K562 (cell line): ENCODE results near the gene C1orf56. TPM values are rescaled to one million over a fixed set of nuclear protein-coding genes. Genes with fewer than 3 reads are reported as not detected.

Experiments used
- CEBPZ ChIP-seq: fragments of 150-350 bp; IDR thresholded peaks from 2 replicates; pipeline ENCODE4 v1.6.1; 2014; ENCODE audit warnings: low read depth, mild to moderate bottlenecking, low read length, borderline replicate concordance
- HNRNPH1 ChIP-seq: fragments of 200-400 bp; formaldehyde crosslinking; optimal IDR thresholded peaks from 2 replicates; pipeline ENCODE3; 2017; ENCODE audit warnings: low read depth, mild to moderate bottlenecking, low read length, moderate library complexity
- KLF1 ChIP-seq: fragments of 450-650 bp; IDR thresholded peaks from 2 replicates; pipeline ENCODE4 v1.6.1; 2016; ENCODE audit warnings: missing genetic modification characterization, missing compliant biosample characterization
- MLLT1 ChIP-seq, 2 experiments: fragments of 450-650 bp; IDR thresholded peaks; 2 replicates each; pipeline ENCODE4 v1.6.1; 2016
- MNT ChIP-seq, 2 experiments: fragments of 450-650 bp; conservative IDR thresholded peaks; 2 replicates each; pipeline ENCODE4 v1.6.1; 2017; ENCODE audit warnings: mild to moderate bottlenecking in 2 of 2, moderate library complexity in 2 of 2
- MTA1 ChIP-seq: fragments of 450-650 bp; IDR thresholded peaks from 2 replicates; pipeline ENCODE4 v1.6.1; 2017; ENCODE audit warnings: borderline replicate concordance
- NONO ChIP-seq, 2 experiments: fragments of 200-400 bp in 1 of 2; fragments of 450-650 bp in 1 of 2; formaldehyde crosslinking in 1 of 2; IDR thresholded peaks; 2 replicates each; pipeline ENCODE4 v1.6.1; 2017; ENCODE audit warnings: low read depth in 2 of 2, mild to moderate bottlenecking in 2 of 2, moderate library complexity in 2 of 2, low read length in 1 of 2
- NR2C2 ChIP-seq, 2 experiments: fragments of 200-800 bp in 1 of 2; sonication (Bioruptor generic) in 1 of 2; sonication (generic) in 1 of 2; formaldehyde crosslinking in 1 of 2; IDR thresholded peaks; 2 replicates each; pipeline versions ENCODE4 v1.6.1 to v1.8.0; 2016 to 2022; ENCODE audit warnings: mild to moderate bottlenecking in 1 of 2, missing compliant biosample characterization in 1 of 2, missing genetic modification characterization in 1 of 2, missing genetic modification reagents in 1 of 2
- NRF1 ChIP-seq, 2 experiments: fragments of 450-650 bp; IDR thresholded peaks in 1 of 2; conservative IDR thresholded peaks in 1 of 2; 2 replicates each; pipeline ENCODE4 v1.6.1; 2014; ENCODE audit warnings: mild to moderate bottlenecking in 2 of 2
- PRMT5 ChIP-seq: sonication (generic); formaldehyde crosslinking; IDR thresholded peaks from 2 replicates; pipeline ENCODE4 v1.5.0; 2020; ENCODE audit warnings: missing genetic modification reagents
- PURB ChIP-seq: sonication (generic); formaldehyde crosslinking; IDR thresholded peaks from 2 replicates; pipeline ENCODE4 v1.9.0; 2021; ENCODE audit warnings: low read depth, mild to moderate bottlenecking, missing genetic modification reagents
- ZBTB49 ChIP-seq: sonication (generic); formaldehyde crosslinking; IDR thresholded peaks from 2 replicates; pipeline ENCODE4 v1.8.0; 2022; ENCODE audit warnings: missing genetic modification reagents, mild to moderate bottlenecking, borderline replicate concordance
- ZNF324 ChIP-seq: fragments of 250-450 bp; sonication (Bioruptor Pico); IDR thresholded peaks from 2 replicates; pipeline ENCODE4 v1.4.0; 2020; ENCODE audit warnings: mild to moderate bottlenecking
- ZSCAN29 ChIP-seq: fragments of 450-650 bp; IDR thresholded peaks from 2 replicates; pipeline ENCODE4 v1.6.1; 2017
- polyA plus RNA-seq, 8 experiments: library from polyadenylated mRNA; depleted of rRNA in 4 of 8; stranded (reverse) in 5 of 8; unstranded in 3 of 8; fragments of >200 nt; fragmentation: Nextera tagmentation in 2 of 8; fragmentation: Illumina TruSeq in 1 of 8; extraction: Ambion mirVana in 2 of 8; extraction: Trizol in 1 of 8; gene quantifications; 2 replicates each; pipeline versions ENCODE4 v1.2.1 to v1.2.3, GENCODE V29; 2011 to 2014; ENCODE audit warnings: inconsistent platforms in 1 of 8, missing spikeins in 1 of 8
- total RNA-seq, 7 experiments: library from RNA; depleted of rRNA in 6 of 7; stranded (reverse); fragments of >200 nt in 6 of 7; fragmentation: Illumina TruSeq in 2 of 7; extraction: Trizol in 2 of 7; gene quantifications; 2 replicates each; pipeline versions ENCODE4 v1.2.1 to v1.2.3, GENCODE V29; 2011 to 2021; ENCODE audit warnings: low replicate concordance in 1 of 7

C1orf56 gene
- total and polyA plus RNA-seq, 9 of the 15 experiments (the other 6 are each of a cell fraction or from before 2014, with no cell fraction given) = 0.18 to 15.7 (median 1.1) TPM

GRCh38 chr1:151062741-151063371 lies 15.3 kb downstream of the C1orf56 start (continued):
- TF ChIP-seq CEBPZ (no peak), MLLT1 (IDR thresholded peaks at IDR 0.05) (no peak), NRF1 (conservative IDR thresholded peaks at IDR 0.05 in 1 of 2, IDR thresholded peaks at IDR 0.05 in 1 of 2) (0 out of 4 replicates have a peak, but pooled peaks of 1 of the 2 experiments have one; percentile 15), NR2C2 (CRISPR knock-in tag; IDR thresholded peaks at IDR 0.05) (no peak), NR2C2 (tag; IDR thresholded peaks at IDR 0.05) (peak; percentile 83), ZBTB49 (CRISPR knock-in tag) (no peak), NONO (IDR thresholded peaks at IDR 0.05; ENCODE audit: low read depth in 2 of 2, low read length in 1 of 2) (no peak), ZNF324 (no peak), MNT (conservative IDR thresholded peaks at IDR 0.05) (peak in 1 of 2 experiments; percentile 48; a peak in 2 of 4 replicates), PRMT5 (CRISPR knock-in tag) (no peak), MTA1 (peak; percentile 11; the same call in 1 of the 2 replicates), ZSCAN29 (no peak), KLF1 (tag) (no peak), HNRNPH1 (no peak), PURB (CRISPR knock-in tag) (no peak)
